Vein endothelial cell (primary cell): ENCODE measurements around the gene CAMK1G. TPM values are rescaled to one million over a fixed set of nuclear protein-coding genes. Genes with fewer than 3 reads are reported as not detected.

Experiments
- total RNA-seq: library from RNA; depleted of rRNA; stranded (reverse); fragments of >200 nt; gene quantifications from 2 replicates; pipeline ENCODE4 v1.2.3, GENCODE V29; 2012

The CAMK1G gene
- not detected in 2 replicates for total RNA-seq

DNA sequence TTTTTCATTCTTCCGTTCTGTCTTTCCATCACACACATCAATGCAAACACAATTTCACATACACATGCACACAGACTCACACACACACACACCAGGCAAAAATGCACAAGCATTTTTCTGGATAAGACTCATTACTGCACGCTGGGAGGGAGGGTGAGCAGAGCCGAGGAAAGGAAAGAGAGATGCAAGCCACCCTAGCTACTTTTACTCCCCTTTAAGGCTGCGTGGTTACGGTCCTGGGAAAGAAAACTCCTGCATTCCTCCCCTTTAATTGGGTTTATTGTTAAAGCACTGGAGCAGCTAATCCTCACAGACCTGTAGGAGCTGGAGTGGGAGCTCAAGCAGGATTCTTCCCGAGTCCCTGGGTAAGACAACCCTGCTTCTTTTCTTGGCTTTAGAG, at the start of gene CAMK1G:
Gene CAMK1G (plus strand): TSS at position 307 of the 400 bp plus-strand sequence. CDS start 11,270 bp downstream, outside the sequence.

DNA sequence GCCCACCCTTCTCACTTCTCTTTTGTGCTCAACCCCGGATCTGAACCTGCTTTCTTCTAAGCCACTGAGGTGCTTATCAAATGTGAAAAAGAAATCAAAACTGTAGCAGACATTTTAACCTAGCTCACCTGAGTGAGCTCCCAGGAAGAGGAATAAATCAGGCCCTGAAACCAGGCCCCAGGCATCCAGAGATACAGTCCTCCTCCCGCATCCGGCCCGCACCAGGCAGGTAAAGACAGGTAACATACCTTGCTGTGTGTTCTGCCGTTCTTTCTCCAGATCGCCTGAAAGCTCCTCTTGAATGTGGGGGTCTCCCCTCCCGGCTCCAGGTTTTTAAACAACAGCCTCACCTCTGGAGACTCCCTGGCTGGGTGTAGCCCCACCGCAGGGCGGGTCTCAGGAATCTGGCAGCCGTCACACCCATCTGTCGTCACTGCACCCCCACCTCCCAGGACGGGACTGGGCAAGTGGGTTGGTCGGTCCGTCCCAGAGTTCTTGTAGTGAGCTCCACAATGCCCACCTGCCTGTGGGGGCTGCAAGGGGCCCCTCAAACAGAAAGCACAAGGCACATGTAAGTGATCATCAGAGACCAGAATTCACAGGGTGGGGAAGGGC, 68.7 kb downstream of the CAMK1G start, which contains the start of gene LAMB3:
Gene LAMB3 (minus strand): TSS at position 305 of the 615 bp plus-strand sequence. CDS start 1,481 bp downstream, outside the sequence.

Other genes starting within 250 kb of the CAMK1G start
- gene LAMB3, start 68.7 kb downstream of the CAMK1G start, total RNA-seq, result 3.8 and 7.8 TPM in 2 replicates
- gene G0S2, start 91.7 kb downstream of the CAMK1G start, total RNA-seq, result 0.57 and 4.6 TPM in 2 replicates
- not detected in 2 replicates for gene HSD11B1, start 121.1 kb downstream of the CAMK1G start, total RNA-seq
- not detected in 2 replicates for gene TRAF3IP3, start 172.3 kb downstream of the CAMK1G start, total RNA-seq
- 3.0 and 3.3 TPM in 2 replicates for gene C1orf74, start 200.8 kb downstream of the CAMK1G start, total RNA-seq
- gene IRF6, start 222.4 kb downstream of the CAMK1G start, total RNA-seq, result 2.9 and 8.8 TPM in 2 replicates
- gene UTP25, start 244.3 kb downstream of the CAMK1G start, total RNA-seq, result 13.1 and 14.5 TPM in 2 replicates